ENCODE measurements around the gene SIRPB2. TPM values are rescaled to one million over a fixed set of nuclear protein-coding genes. Genes with fewer than 3 reads are reported as not detected.
A peak's percentile ranks its signal among the peaks of the same experiment; 100 is the strongest.

The SIRPB2 gene
- total and polyA plus RNA-seq, 5 donors from 2014 or later, result 0.10 TPM; not detected in 4

- ATAC-seq (ENCODE audit: low read depth in 2 of 2), result no peak
- no peaks in the 10 kb centered on the region for H3K36me3 Mint-ChIP-seq
Observed at GRCh38 chr20:1474817-1475603, 16.2 kb downstream of the SIRPB2 start.

GRCh38 chr20:1474325-1474724 is 16.9 kb downstream of the SIRPB2 start:
- Histone ChIP-seq H3K27me3 (ENCODE audit: control insufficient read depth, insufficient read depth, low read length) (peaks cover 2% of the 10 kb centered on the region), H3K4me1 (ENCODE audit: control insufficient read depth, insufficient read depth, low read length, poor library complexity, severe bottlenecking) (no peaks in the 10 kb centered on the region), H3K9me3 (ENCODE audit: control insufficient read depth in 2 of 2, low read length in 2 of 2) (no peaks in the 10 kb centered on the region), H3K27ac (ENCODE audit: insufficient read depth, low read length, poor library complexity, severe bottlenecking) (no peak overlapping the region), H3K4me3 (ENCODE audit: low read depth, low read length) (no peak overlapping the region), H3K36me3 (ENCODE audit: control insufficient read depth, insufficient read depth, low read length) (no peaks in the 10 kb centered on the region)
- Mint-ChIP-seq H3K36me3 (no peaks in the 10 kb centered on the region), H3K27ac (no peak overlapping the region), H3K9me3 (no peaks in the 10 kb centered on the region), H3K27me3 (peaks cover 22% of the 10 kb centered on the region), H3K4me3 (no peak overlapping the region), H3K4me1 (no peaks in the 10 kb centered on the region)
- DNase-seq, result no peak
- no peak for ATAC-seq (ENCODE audit: low read depth in 2 of 2)

More at GRCh38 chr20:1474817-1475603, 16.2 kb downstream of the SIRPB2 start:
- Mint-ChIP-seq H3K9me3 (no peaks in the 10 kb centered on the region), H3K4me1 (no peaks in the 10 kb centered on the region), H3K4me3 (no peak overlapping the region), H3K27ac (no peak overlapping the region), H3K27me3 (peaks cover 18% of the 10 kb centered on the region)
- Histone ChIP-seq H3K4me1 (ENCODE audit: control insufficient read depth, insufficient read depth, low read length, poor library complexity, severe bottlenecking) (no peaks in the 10 kb centered on the region), H3K36me3 (ENCODE audit: control insufficient read depth, insufficient read depth, low read length) (no peaks in the 10 kb centered on the region), H3K27ac (ENCODE audit: insufficient read depth, low read length, poor library complexity, severe bottlenecking) (no peak overlapping the region), H3K4me3 (ENCODE audit: low read depth, low read length) (no peak overlapping the region), H3K9me3 (ENCODE audit: control insufficient read depth in 2 of 2, low read length in 2 of 2) (no peaks in the 10 kb centered on the region), H3K27me3 (ENCODE audit: control insufficient read depth, insufficient read depth, low read length) (peaks cover 2% of the 10 kb centered on the region)
- DNase-seq, result no peak

GRCh38 chr20:1473246-1474220 is 17.7 kb downstream of the SIRPB2 start:
- H3K27ac Mint-ChIP-seq, result peak overlapping the region in 1 of 3 donors; percentile 85
- ATAC-seq (ENCODE audit: low read depth in 2 of 2) (no peak), DNase-seq (no peak)
- no peaks in the 10 kb centered on the region for H3K36me3 Mint-ChIP-seq
- no peak overlapping the region for H3K4me3 Mint-ChIP-seq
- peaks cover 26% of the 10 kb centered on the region for H3K27me3 Mint-ChIP-seq
- no peaks in the 10 kb centered on the region for H3K4me1 Mint-ChIP-seq
- H3K9me3 Mint-ChIP-seq, result no peaks in the 10 kb centered on the region
- Histone ChIP-seq H3K9me3 (ENCODE audit: control insufficient read depth in 2 of 2, low read length in 2 of 2) (no peaks in the 10 kb centered on the region), H3K4me1 (ENCODE audit: control insufficient read depth, insufficient read depth, low read length, poor library complexity, severe bottlenecking) (no peaks in the 10 kb centered on the region), H3K4me3 (ENCODE audit: low read depth, low read length) (no peak overlapping the region), H3K27ac (ENCODE audit: insufficient read depth, low read length, poor library complexity, severe bottlenecking) (no peak overlapping the region), H3K27me3 (ENCODE audit: control insufficient read depth, insufficient read depth, low read length) (peaks cover 4% of the 10 kb centered on the region), H3K36me3 (ENCODE audit: control insufficient read depth, insufficient read depth, low read length) (no peaks in the 10 kb centered on the region)

- Histone ChIP-seq H3K9me3 (ENCODE audit: control insufficient read depth in 2 of 2, low read length in 2 of 2) (no peaks in the 10 kb centered on the region), H3K36me3 (ENCODE audit: control insufficient read depth, insufficient read depth, low read length) (no peaks in the 10 kb centered on the region), H3K27ac (ENCODE audit: insufficient read depth, low read length, poor library complexity, severe bottlenecking) (no peak overlapping the region), H3K27me3 (ENCODE audit: control insufficient read depth, insufficient read depth, low read length) (peaks cover 8% of the 10 kb centered on the region), H3K4me1 (ENCODE audit: control insufficient read depth, insufficient read depth, low read length, poor library complexity, severe bottlenecking) (no peaks in the 10 kb centered on the region), H3K4me3 (ENCODE audit: low read depth, low read length) (no peak overlapping the region)
- peaks cover 26% of the 10 kb centered on the region for H3K27me3 Mint-ChIP-seq
- H3K4me1 Mint-ChIP-seq, result peaks cover 0 to 5% (median 2%) of the 10 kb centered on the region in 4 donors
- ATAC-seq (ENCODE audit: low read depth in 2 of 2), result peak in 1 of 2 donors; percentile 18
- H3K36me3 Mint-ChIP-seq, result no peaks in the 10 kb centered on the region
- H3K4me3 Mint-ChIP-seq, result peak overlapping the region in 1 of 4 donors; percentile 36
- DNase-seq, result no peak
- H3K9me3 Mint-ChIP-seq, result no peaks in the 10 kb centered on the region
- no peak overlapping the region for H3K27ac Mint-ChIP-seq
Observed at GRCh38 chr20:1472556-1473245, 18.5 kb downstream of the SIRPB2 start.

GRCh38 chr20:1471242-1471641 is 20.0 kb downstream of the SIRPB2 start:
- no peak for ATAC-seq (ENCODE audit: low read depth in 2 of 2)
- Mint-ChIP-seq H3K9me3 (no peaks in the 10 kb centered on the region), H3K4me1 (peaks cover 0 to 13% (median 8%) of the 10 kb centered on the region in 4 donors), H3K36me3 (no peaks in the 10 kb centered on the region), H3K4me3 (peak overlapping the region in 1 of 4 donors; percentile 30), H3K27me3 (peaks cover 26% of the 10 kb centered on the region), H3K27ac (peak overlapping the region in 1 of 3 donors; percentile 43)
- no peak for DNase-seq
- Histone ChIP-seq H3K9me3 (ENCODE audit: control insufficient read depth in 2 of 2, low read length in 2 of 2) (no peaks in the 10 kb centered on the region), H3K27ac (ENCODE audit: insufficient read depth, low read length, poor library complexity, severe bottlenecking) (no peak overlapping the region), H3K27me3 (ENCODE audit: control insufficient read depth, insufficient read depth, low read length) (peaks cover 8% of the 10 kb centered on the region), H3K4me1 (ENCODE audit: control insufficient read depth, insufficient read depth, low read length, poor library complexity, severe bottlenecking) (peaks cover 5% of the 10 kb centered on the region), H3K4me3 (ENCODE audit: low read depth, low read length) (no peak overlapping the region), H3K36me3 (ENCODE audit: control insufficient read depth, insufficient read depth, low read length) (no peaks in the 10 kb centered on the region)

GRCh38 chr20:1469925-1470571 is 21.2 kb downstream of the SIRPB2 start:
- Mint-ChIP-seq H3K27ac (no peak overlapping the region), H3K27me3 (peaks cover 26% of the 10 kb centered on the region), H3K9me3 (no peaks in the 10 kb centered on the region), H3K36me3 (no peaks in the 10 kb centered on the region), H3K4me3 (peak overlapping the region in 1 of 4 donors; percentile 40), H3K4me1 (peaks cover 8 to 24% (median 17%) of the 10 kb centered on the region in 4 donors)
- H3K36me3 ChIP-seq (ENCODE audit: control insufficient read depth, insufficient read depth, low read length), result peaks cover 2% of the 10 kb centered on the region
- no peak overlapping the region for H3K27ac ChIP-seq (ENCODE audit: insufficient read depth, low read length, poor library complexity, severe bottlenecking)
- peaks cover 8% of the 10 kb centered on the region for H3K27me3 ChIP-seq (ENCODE audit: control insufficient read depth, insufficient read depth, low read length)
- DNase-seq (peak in 1 of 3 donors; percentile 16), ATAC-seq (ENCODE audit: low read depth in 2 of 2) (no peak)
- no peaks in the 10 kb centered on the region for H3K9me3 ChIP-seq (ENCODE audit: control insufficient read depth in 2 of 2, low read length in 2 of 2)
- H3K4me3 ChIP-seq (ENCODE audit: low read depth, low read length), result no peak overlapping the region
- peaks cover 17% of the 10 kb centered on the region for H3K4me1 ChIP-seq (ENCODE audit: control insufficient read depth, insufficient read depth, low read length, poor library complexity, severe bottlenecking)
